Breast epithelium (tissue), 4 donors: ENCODE measurements around the gene NT5DC2. TPM values are rescaled to one million over a fixed set of nuclear protein-coding genes. Genes with fewer than 3 reads are reported as not detected.

Experiments
- DNase-seq, 2 donors: peaks; one replicate each; pipeline ENCODE4 v3.0.0-alpha.2; 2019; ENCODE audit warnings: low spot score in 2 of 2
- H3K27ac ChIP-seq, 2 donors: fragments of 200-600 bp; sonication (generic) in 1 of 2; one replicate each; pipeline ENCODE4 v1.5.1; 2016 to 2019; ENCODE audit warnings: mild to moderate bottlenecking in 1 of 2
- H3K27me3 ChIP-seq, 2 donors: fragments of 200-600 bp; sonication (generic) in 1 of 2; one replicate each; pipeline versions ENCODE4 v1.5.1 to v1.6.0; 2017 to 2019; ENCODE audit warnings: control low read depth in 1 of 2, mild to moderate bottlenecking in 1 of 2
- H3K36me3 ChIP-seq: fragments of 200-600 bp; one replicate; pipeline ENCODE4 v1.5.1; 2019
- H3K4me1 ChIP-seq, 2 donors: fragments of 200-600 bp; sonication (generic); one replicate each; pipeline ENCODE4 v1.5.1; 2016 to 2019; ENCODE audit warnings: control low read depth in 1 of 2
- H3K4me3 ChIP-seq, 3 donors: fragments of 200-600 bp; sonication (generic); 1 replicate in 2 of 3; 2 replicates in 1 of 3; pipeline ENCODE4 v1.5.1; 2016 to 2019; ENCODE audit warnings: mild to moderate bottlenecking in 3 of 3, moderate library complexity in 2 of 3
- H3K9me3 ChIP-seq, 2 donors: fragments of 200-600 bp; sonication (generic) in 1 of 2; one replicate each; pipeline ENCODE4 v1.5.1; 2016 to 2019; ENCODE audit warnings: control low read depth in 1 of 2
- CTCF ChIP-seq, 3 donors: fragments of 450-650 bp; IDR thresholded peaks; one replicate each; pipeline ENCODE4 v1.5.1; 2016 to 2017; ENCODE audit warnings: antibody characterized with exemption in 3 of 3, mild to moderate bottlenecking in 3 of 3, moderate library complexity in 3 of 3
- POLR2A ChIP-seq: fragments of 450-650 bp; IDR thresholded peaks from one replicate; pipeline ENCODE4 v1.6.1; 2016; ENCODE audit warnings: antibody characterized with exemption, mild to moderate bottlenecking, moderate library complexity
- POLR2AphosphoS5 ChIP-seq, 3 donors: sonication (generic); formaldehyde crosslinking; IDR thresholded peaks; one replicate each; pipeline ENCODE4 v1.6.1; 2017; ENCODE audit warnings: antibody characterized with exemption in 3 of 3
- intact Hi-C: fragments of 100-400 bp; cut with DNase I; formaldehyde crosslinking; loops from one replicate; pipeline ENCODE4 v1.15.1; 2023; ENCODE audit warnings: low total_unique reads
- total RNA-seq, 3 donors: library from RNA; depleted of rRNA; stranded (reverse); fragments of >200 nt; gene quantifications; one replicate each; pipeline ENCODE4 v1.1.0, GENCODE V29; 2016

NT5DC2 gene
- total RNA-seq, 3 donors from 2014 or later: 26.5 to 35.7 (median 28.6) TPM

GRCh38 chr3:52493232-52494017 lies 40.2 kb downstream of the NT5DC2 start:
- TF ChIP-seq POLR2A (no peak), POLR2AphosphoS5 (IDR thresholded peaks at IDR 0.05) (no peak), CTCF (IDR thresholded peaks at IDR 0.05) (no peak)
- H3K36me3 ChIP-seq: peaks cover 9% of the 10 kb centered on the region

GRCh38 chr3:52492059-52492458 lies 41.6 kb downstream of the NT5DC2 start:
- Histone ChIP-seq H3K4me1 (no peaks in the 10 kb centered on the region), H3K9me3 (no peaks in the 10 kb centered on the region), H3K27ac (peak overlapping the region in 1 of 2 donors; percentile 85), H3K36me3 (peaks cover 15% of the 10 kb centered on the region), H3K4me3 (no peak overlapping the region), H3K27me3 (no peaks in the 10 kb centered on the region)
- TF ChIP-seq POLR2A (no peak), CTCF (IDR thresholded peaks at IDR 0.05) (no peak), POLR2AphosphoS5 (IDR thresholded peaks at IDR 0.05) (no peak)
- DNase-seq: no peak
- intact Hi-C loops: no loop called here

More at GRCh38 chr3:52493232-52494017, 40.2 kb downstream of the NT5DC2 start:
- Histone ChIP-seq H3K27ac (peak overlapping the region in 1 of 2 donors; percentile 85), H3K4me1 (no peaks in the 10 kb centered on the region), H3K4me3 (no peak overlapping the region), H3K27me3 (no peaks in the 10 kb centered on the region), H3K9me3 (no peaks in the 10 kb centered on the region)
- no peak for DNase-seq
- intact Hi-C loops: no loop called here

GRCh38 chr3:52490939-52491526 lies 42.6 kb downstream of the NT5DC2 start:
- no peaks in the 10 kb centered on the region for H3K4me1 ChIP-seq
- H3K9me3 ChIP-seq: no peaks in the 10 kb centered on the region
- peaks cover 15% of the 10 kb centered on the region for H3K36me3 ChIP-seq
- peak overlapping the region in 1 of 3 donors; percentile 15 for H3K4me3 ChIP-seq
- peak overlapping the region; percentile 62 to 85 for H3K27ac ChIP-seq
- no peak for DNase-seq
- no peaks in the 10 kb centered on the region for H3K27me3 ChIP-seq
- intact Hi-C loops: no loop called here
- TF ChIP-seq POLR2A (no peak), CTCF (IDR thresholded peaks at IDR 0.05) (no peak), POLR2AphosphoS5 (IDR thresholded peaks at IDR 0.05) (no peak)

- peaks cover 15% of the 10 kb centered on the region for H3K36me3 ChIP-seq
- H3K4me3 ChIP-seq: peak overlapping the region in 1 of 3 donors; percentile 15
- peak overlapping the region; percentile 62 to 85 for H3K27ac ChIP-seq
- DNase-seq: no peak
- H3K27me3 ChIP-seq: no peaks in the 10 kb centered on the region
- intact Hi-C loops: no loop called here
- TF ChIP-seq POLR2A (no peak), CTCF (IDR thresholded peaks at IDR 0.05) (no peak), POLR2AphosphoS5 (IDR thresholded peaks at IDR 0.05) (no peak)
- peaks cover 0 to under 1% of the 10 kb centered on the region in 2 donors for H3K4me1 ChIP-seq
- H3K9me3 ChIP-seq: no peaks in the 10 kb centered on the region
Measured at GRCh38 chr3:52490035-52490938, 43.4 kb downstream of the NT5DC2 start.
